Adipocyte (in vitro differentiated cells): ENCODE measurements around the gene IKZF3.
"Not testable (repeated sequence)": the region's sequence is repeated elsewhere in the genome, so short reads cannot be mapped to it uniquely, and the experiment has no call there.

Experiments used
- DNase-seq: peaks from one replicate; pipeline ENCODE4 v3.0.0-alpha.2; 2015; ENCODE audit warnings: low read depth
- H3K27me3 ChIP-seq: replicated peaks from 2 replicates; pipeline ENCODE4 v1.7.0; 2013; ENCODE audit warnings: mild to moderate bottlenecking, low read length, moderate library complexity; ENCODE audit not compliant: control insufficient read depth, insufficient read depth
- H3K36me3 ChIP-seq: 2 replicates; pipeline ENCODE4 v1.7.0; 2013; ENCODE audit warnings: low read length, mild to moderate bottlenecking, moderate library complexity; ENCODE audit not compliant: control insufficient read depth, insufficient read depth, severe bottlenecking
- H3K4me1 ChIP-seq: 2 replicates; pipeline ENCODE4 v1.7.0; 2013; ENCODE audit warnings: mild to moderate bottlenecking, low read length, moderate library complexity; ENCODE audit not compliant: control insufficient read depth, insufficient read depth
- H3K4me3 ChIP-seq: 2 replicates; pipeline ENCODE4 v1.7.0; 2013; ENCODE audit warnings: mild to moderate bottlenecking, low read length, moderate library complexity
- H3K9ac ChIP-seq: 2 replicates; pipeline ENCODE4 v1.7.0; 2013; ENCODE audit warnings: mild to moderate bottlenecking, low read length, moderate library complexity
- H3K9me3 ChIP-seq: 2 replicates; pipeline ENCODE4 v1.7.0; 2013; ENCODE audit warnings: mild to moderate bottlenecking, low read length, moderate library complexity; ENCODE audit not compliant: control insufficient read depth

Gene IKZF3

GRCh38 chr17:39854909-39855308 lies 9.2 kb downstream of the IKZF3 start:
- no peaks in the 10 kb centered on the region for H3K9me3 ChIP-seq
- no peak overlapping the region for H3K9ac ChIP-seq
- H3K27me3 ChIP-seq = peaks cover 35% of the 10 kb centered on the region
- H3K36me3 ChIP-seq = no peaks in the 10 kb centered on the region
- no peak overlapping the region for H3K4me3 ChIP-seq
- H3K4me1 ChIP-seq = no peaks in the 10 kb centered on the region
- DNase-seq = no peak

- no peaks in the 10 kb centered on the region for H3K4me1 ChIP-seq
- H3K9me3 ChIP-seq = no peaks in the 10 kb centered on the region
- no peak for DNase-seq
- no peak overlapping the region for H3K4me3 ChIP-seq
- H3K27me3 ChIP-seq = peaks cover 50% of the 10 kb centered on the region
- H3K36me3 ChIP-seq = no peaks in the 10 kb centered on the region
- H3K9ac ChIP-seq = no peak overlapping the region
Measured at GRCh38 chr17:39852239-39852638, 11.9 kb downstream of the IKZF3 start.

- not testable (repeated sequence) for H3K4me1 ChIP-seq, H3K4me3 ChIP-seq, H3K9ac ChIP-seq, DNase-seq, H3K36me3 ChIP-seq, H3K9me3 ChIP-seq
- peaks cover 61% of the 10 kb centered on the region for H3K27me3 ChIP-seq
Measured at GRCh38 chr17:39850186-39850585, 13.9 kb downstream of the IKZF3 start.

- Histone ChIP-seq H3K9ac (no peak overlapping the region), H3K4me1 (no peaks in the 10 kb centered on the region), H3K27me3 (peaks cover 59% of the 10 kb centered on the region), H3K4me3 (no peak overlapping the region), H3K9me3 (no peaks in the 10 kb centered on the region), H3K36me3 (no peaks in the 10 kb centered on the region)
- no peak for DNase-seq
Measured at GRCh38 chr17:39848600-39848999, 15.5 kb downstream of the IKZF3 start.

GRCh38 chr17:39846205-39846604 lies 17.9 kb downstream of the IKZF3 start:
- no peaks in the 10 kb centered on the region for H3K36me3 ChIP-seq
- peaks cover 53% of the 10 kb centered on the region for H3K27me3 ChIP-seq
- H3K4me1 ChIP-seq = no peaks in the 10 kb centered on the region
- H3K9me3 ChIP-seq = no peaks in the 10 kb centered on the region
- H3K4me3 ChIP-seq = no peak overlapping the region
- no peak overlapping the region for H3K9ac ChIP-seq
- DNase-seq = no peak

GRCh38 chr17:39845052-39845846 lies 18.9 kb downstream of the IKZF3 start:
- Histone ChIP-seq H3K27me3 (peaks cover 56% of the 10 kb centered on the region), H3K4me1 (no peaks in the 10 kb centered on the region), H3K9me3 (no peaks in the 10 kb centered on the region), H3K9ac (no peak overlapping the region), H3K4me3 (no peak overlapping the region), H3K36me3 (no peaks in the 10 kb centered on the region)
- no peak for DNase-seq

GRCh38 chr17:39841134-39841683 lies 22.9 kb downstream of the IKZF3 start:
- peaks cover 32% of the 10 kb centered on the region for H3K27me3 ChIP-seq
- H3K4me1 ChIP-seq = no peaks in the 10 kb centered on the region
- no peak overlapping the region for H3K9ac ChIP-seq
- DNase-seq = no peak
- H3K4me3 ChIP-seq = no peak overlapping the region
- no peaks in the 10 kb centered on the region for H3K36me3 ChIP-seq
- H3K9me3 ChIP-seq = peaks cover 18% of the 10 kb centered on the region

- H3K27me3 ChIP-seq = peaks cover 15% of the 10 kb centered on the region
- H3K9ac ChIP-seq = no peak overlapping the region
Measured at GRCh38 chr17:39838784-39839183, 25.3 kb downstream of the IKZF3 start.

GRCh38 chr17:39838057-39838456 lies 26.1 kb downstream of the IKZF3 start:
- H3K9me3 ChIP-seq = peaks cover 31% of the 10 kb centered on the region
- no peaks in the 10 kb centered on the region for H3K4me1 ChIP-seq
- no peak overlapping the region for H3K4me3 ChIP-seq
- DNase-seq = no peak
- peaks cover 13% of the 10 kb centered on the region for H3K27me3 ChIP-seq
- H3K36me3 ChIP-seq = no peaks in the 10 kb centered on the region
- no peak overlapping the region for H3K9ac ChIP-seq

More at GRCh38 chr17:39838784-39839183, 25.3 kb downstream of the IKZF3 start:
- Histone ChIP-seq H3K36me3 (no peaks in the 10 kb centered on the region), H3K9me3 (peaks cover 27% of the 10 kb centered on the region), H3K4me1 (no peaks in the 10 kb centered on the region), H3K4me3 (no peak overlapping the region)
- no peak for DNase-seq

- peaks cover 32% of the 10 kb centered on the region for H3K9me3 ChIP-seq
Measured at GRCh38 chr17:39836117-39836516, 28.0 kb downstream of the IKZF3 start.

GRCh38 chr17:39835038-39835786 lies 28.9 kb downstream of the IKZF3 start:
- Histone ChIP-seq H3K36me3 (no peaks in the 10 kb centered on the region), H3K9me3 (peaks cover 32% of the 10 kb centered on the region), H3K4me3 (no peak overlapping the region), H3K4me1 (no peaks in the 10 kb centered on the region), H3K9ac (no peak overlapping the region), H3K27me3 (peaks cover 4% of the 10 kb centered on the region)
- no peak for DNase-seq

More at GRCh38 chr17:39836117-39836516, 28.0 kb downstream of the IKZF3 start:
- Histone ChIP-seq H3K9ac (no peak overlapping the region), H3K27me3 (peaks cover 6% of the 10 kb centered on the region), H3K4me3 (no peak overlapping the region), H3K4me1 (no peaks in the 10 kb centered on the region), H3K36me3 (no peaks in the 10 kb centered on the region)
- no peak for DNase-seq
